Lung (tissue), 12 donors: ENCODE results near the gene WRNIP1. TPM values are rescaled to one million over a fixed set of nuclear protein-coding genes. Genes with fewer than 3 reads are reported as not detected.

ENCODE experiments used
- ATAC-seq: fragments of 200-7000 bp; cut with Tn5 transposase; one replicate; pipeline ENCODE4 v1.9.1; 2020; ENCODE audit warnings: moderate number of reproducible peaks; ENCODE audit not compliant: insufficient read depth, low FRiP score
- DNase-seq, 3 donors: peaks; one replicate each; pipeline ENCODE4 v3.0.0-alpha.2; 2013 to 2017
- H3K27ac ChIP-seq, 2 donors: one replicate each; pipeline ENCODE4 v1.5.1; 2013; ENCODE audit warnings: mild to moderate bottlenecking in 2 of 2, moderate library complexity in 2 of 2, control low read depth in 1 of 2, inconsistent platforms in 1 of 2, low read depth in 1 of 2, low read length in 1 of 2
- H3K27me3 ChIP-seq, 3 donors: one replicate each; pipeline ENCODE4 v1.5.1; 2013; ENCODE audit warnings: low read length in 2 of 3; ENCODE audit not compliant: control insufficient read depth in 3 of 3, insufficient read depth in 3 of 3
- H3K36me3 ChIP-seq, 4 donors: one replicate each; pipeline ENCODE4 v1.5.1; 2013; ENCODE audit warnings: low read length in 4 of 4, mild to moderate bottlenecking in 1 of 4, moderate library complexity in 1 of 4; ENCODE audit not compliant: control insufficient read depth in 4 of 4, insufficient read depth in 4 of 4
- H3K4me1 ChIP-seq, 5 donors: one replicate each; pipeline ENCODE4 v1.5.1; 2013; ENCODE audit warnings: low read length in 5 of 5, mild to moderate bottlenecking in 2 of 5, moderate library complexity in 1 of 5; ENCODE audit not compliant: control insufficient read depth in 5 of 5, insufficient read depth in 5 of 5
- H3K4me3 ChIP-seq: one replicate; pipeline ENCODE4 v1.5.1; 2013; ENCODE audit warnings: mild to moderate bottlenecking, control low read depth, moderate library complexity
- H3K9ac ChIP-seq, 2 donors: one replicate each; pipeline ENCODE4 v1.5.1; 2013; ENCODE audit warnings: low read length in 2 of 2, control low read depth in 1 of 2; ENCODE audit not compliant: insufficient read depth in 1 of 2
- H3K9me3 ChIP-seq, 4 donors: one replicate each; pipeline ENCODE4 v1.5.1; 2013; ENCODE audit warnings: low read length in 3 of 4, mild to moderate bottlenecking in 1 of 4, moderate library complexity in 1 of 4; ENCODE audit not compliant: control insufficient read depth in 4 of 4, insufficient read depth in 3 of 4
- CTCF ChIP-seq: IDR thresholded peaks from 2 replicates; pipeline ENCODE4 v1.5.1; 2012; ENCODE audit warnings: mild to moderate bottlenecking; ENCODE audit errors: control extremely low read depth, extremely low read depth
- WGBS, 2 donors: extraction: QIAGEN DNeasy Blood & Tissue Kit; methylation state at CpG; one replicate each; pipeline ENCODE4 v1.1.7; 2013; 5-methylcytosine and 5-hydroxymethylcytosine counted together
- polyA plus RNA-seq, 2 donors: library from polyadenylated mRNA; stranded (reverse); fragments of 200-250 nt; gene quantifications; one replicate each; pipeline ENCODE4 v1.2.1, GENCODE V29; 2013
- total RNA-seq, 2 donors: library from RNA; depleted of rRNA in 1 of 2; stranded (reverse); fragments of >200 nt in 1 of 2; gene quantifications; one replicate each; pipeline ENCODE4 v1.2.1, GENCODE V29; 2014 to 2021
- donor health status: control.
- donor health status: control.
- donor health status: Bipolar disorder and iron deficiency.
- donor health status: healthy.
- donor health status: DM: yes; HTN: yes; CAD: no.

Gene WRNIP1
- total and polyA plus RNA-seq, 4 donors = 36.8 to 56.0 (median 42.7) TPM

DNA sequence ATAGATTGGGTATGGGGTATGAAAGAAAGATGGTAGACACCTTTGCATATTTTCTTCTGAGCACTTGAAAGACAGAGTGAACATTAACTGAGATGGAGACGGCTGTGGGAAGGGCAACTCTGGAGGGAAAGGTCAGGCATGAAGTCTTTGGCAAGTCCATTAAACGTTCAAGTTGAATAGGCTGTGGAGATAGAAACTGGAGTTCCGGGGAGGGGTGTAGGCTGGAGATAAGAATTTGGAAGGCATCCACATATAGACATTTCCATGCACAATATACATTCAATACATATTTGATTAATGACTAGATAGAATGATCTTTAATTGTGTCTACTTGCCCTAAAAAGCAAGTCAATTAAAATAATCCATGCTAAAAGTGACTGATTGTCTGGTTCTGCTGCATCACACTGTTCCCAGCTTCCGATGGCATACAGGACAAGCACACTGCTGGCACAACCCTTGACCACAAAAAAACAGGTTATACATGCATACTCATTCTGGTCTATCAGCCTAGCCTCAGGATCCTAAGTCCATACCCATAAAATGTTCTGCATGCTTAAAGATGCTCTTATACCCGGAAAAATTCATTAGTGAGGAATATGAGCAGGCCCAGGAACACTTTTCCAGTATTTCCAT is 12.6 kb upstream of the WRNIP1 start:
- Histone ChIP-seq H3K9ac (no peak overlapping the region), H3K36me3 (no peaks in the 10 kb centered on the region), H3K27ac (no peak overlapping the region), H3K9me3 (no peaks in the 10 kb centered on the region), H3K4me1 (peaks cover 0 to 25% (median 0%) of the 10 kb centered on the region in 5 donors), H3K27me3 (no peaks in the 10 kb centered on the region), H3K4me3 (no peak overlapping the region)
- ATAC-seq (no peak), DNase-seq (peak in 1 of 3 donors; percentile 12)
- WGBS, 2 donors = 68 to 71% methylated on average over 5 of the region's 5 CpGs
- no peak for TF ChIP-seq CTCF

DNA sequence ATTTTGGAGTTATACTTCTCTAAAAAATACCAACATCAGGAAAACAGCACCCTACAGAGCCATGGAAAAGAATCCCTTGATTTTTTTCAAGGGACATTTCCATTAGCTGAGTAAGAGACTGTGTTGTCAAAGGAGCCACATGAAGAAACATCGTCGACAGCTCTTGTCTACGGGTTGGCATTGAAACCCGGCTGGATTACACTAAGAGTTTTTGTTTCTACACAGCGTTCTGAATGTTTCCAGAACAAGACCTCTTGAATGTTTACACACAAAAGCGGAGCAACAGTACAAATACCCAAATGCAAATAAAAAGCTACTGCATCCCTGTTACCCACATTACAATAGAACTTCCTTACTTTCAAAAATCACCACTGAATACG is 12.1 kb upstream of the WRNIP1 start:
- TF ChIP-seq CTCF = no peak
- peak in 1 of 3 donors; percentile 27 for DNase-seq
- no peaks in the 10 kb centered on the region for H3K9me3 ChIP-seq
- H3K4me3 ChIP-seq = no peak overlapping the region
- no peaks in the 10 kb centered on the region for H3K36me3 ChIP-seq
- H3K4me1 ChIP-seq = peaks cover 0 to 24% (median 0%) of the 10 kb centered on the region in 5 donors
- no peaks in the 10 kb centered on the region for H3K27me3 ChIP-seq
- 76 to 78% methylated on average over 7 of the region's 7 CpGs for WGBS, 2 donors
- no peak overlapping the region for H3K27ac ChIP-seq
- H3K9ac ChIP-seq = no peak overlapping the region
- ATAC-seq = no peak

GRCh38 chr6:2753743-2754142 is 11.4 kb upstream of the WRNIP1 start:
- TF ChIP-seq CTCF = no peak
- no peak overlapping the region for H3K4me3 ChIP-seq
- no peak for DNase-seq
- no peaks in the 10 kb centered on the region for H3K27me3 ChIP-seq
- no peaks in the 10 kb centered on the region for H3K9me3 ChIP-seq
- H3K9ac ChIP-seq = no peak overlapping the region
- no peak for ATAC-seq
- H3K27ac ChIP-seq = no peak overlapping the region
- peaks cover 0 to 20% (median 0%) of the 10 kb centered on the region in 5 donors for H3K4me1 ChIP-seq
- H3K36me3 ChIP-seq = no peaks in the 10 kb centered on the region

GRCh38 chr6:2754393-2754792 is 10.8 kb upstream of the WRNIP1 start:
- WGBS, 2 donors = 61 to 63% methylated on average over 3 of the region's 3 CpGs
- Histone ChIP-seq H3K4me1 (peaks cover 0 to 18% (median 0%) of the 10 kb centered on the region in 5 donors), H3K36me3 (no peaks in the 10 kb centered on the region), H3K9ac (no peak overlapping the region), H3K9me3 (no peaks in the 10 kb centered on the region), H3K4me3 (no peak overlapping the region), H3K27ac (no peak overlapping the region), H3K27me3 (no peaks in the 10 kb centered on the region)
- TF ChIP-seq CTCF = no peak
- ATAC-seq (no peak), DNase-seq (no peak)
